Epidermal melanocyte (primary cell): ENCODE results near the gene MBNL3.
"Not testable (repeated sequence)": the region's sequence is repeated elsewhere in the genome, so short reads cannot be mapped to it uniquely, and the experiment has no call there.

Experiments used
- DNase-seq: peaks from one replicate; pipeline ENCODE4 v3.0.0; 2011; ENCODE audit warnings: low spot score; ENCODE audit not compliant: insufficient read length

Gene MBNL3

GRCh38 chrX:132378281-132378680, 110.6 kb downstream of the MBNL3 start:
- no peak for DNase-seq

- no peak for DNase-seq
Observed at GRCh38 chrX:132375941-132376340, 112.9 kb downstream of the MBNL3 start.

- DNase-seq: no peak
Observed at GRCh38 chrX:132373610-132374009, 115.2 kb downstream of the MBNL3 start.

DNA sequence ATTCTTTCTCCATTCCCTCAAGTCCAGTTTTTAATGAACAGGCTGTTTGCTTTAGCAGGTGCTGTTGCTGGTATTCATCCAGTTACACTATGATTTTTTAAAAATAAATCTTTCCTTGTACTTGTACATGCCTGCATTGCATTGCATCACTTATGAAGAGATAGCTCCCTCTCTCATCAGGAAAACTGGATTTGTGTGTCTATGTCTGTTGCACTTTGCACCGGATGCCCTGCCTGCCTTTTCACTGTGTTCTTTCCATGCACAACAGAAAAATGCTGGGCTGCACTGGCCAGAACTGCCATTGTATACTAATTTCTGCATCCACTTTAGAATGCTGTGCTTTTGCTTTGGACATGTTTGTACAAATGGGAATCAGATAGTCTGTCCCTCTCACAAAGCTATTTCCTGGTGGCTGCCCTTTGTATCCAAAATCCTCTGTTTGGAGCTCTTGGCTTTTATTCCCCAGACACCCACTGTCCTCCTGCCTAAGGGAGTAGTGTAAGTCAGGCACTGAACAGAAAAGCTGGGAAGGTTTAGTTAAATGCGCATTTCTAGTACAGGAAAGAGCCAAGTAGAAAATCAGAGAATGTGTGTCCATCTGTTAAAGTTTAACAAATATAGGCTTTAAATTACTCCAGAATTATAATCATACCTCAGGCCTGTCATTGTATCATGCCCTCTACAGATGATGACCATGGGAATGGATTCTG, 119.1 kb downstream of the MBNL3 start:
- no peak for DNase-seq

GRCh38 chrX:132367984-132368383, 120.9 kb downstream of the MBNL3 start:
- DNase-seq: no peak

GRCh38 chrX:132367314-132367713, 121.5 kb downstream of the MBNL3 start:
- DNase-seq: no peak

- no peak for DNase-seq
Observed at GRCh38 chrX:132365490-132365889, 123.3 kb downstream of the MBNL3 start.

DNA sequence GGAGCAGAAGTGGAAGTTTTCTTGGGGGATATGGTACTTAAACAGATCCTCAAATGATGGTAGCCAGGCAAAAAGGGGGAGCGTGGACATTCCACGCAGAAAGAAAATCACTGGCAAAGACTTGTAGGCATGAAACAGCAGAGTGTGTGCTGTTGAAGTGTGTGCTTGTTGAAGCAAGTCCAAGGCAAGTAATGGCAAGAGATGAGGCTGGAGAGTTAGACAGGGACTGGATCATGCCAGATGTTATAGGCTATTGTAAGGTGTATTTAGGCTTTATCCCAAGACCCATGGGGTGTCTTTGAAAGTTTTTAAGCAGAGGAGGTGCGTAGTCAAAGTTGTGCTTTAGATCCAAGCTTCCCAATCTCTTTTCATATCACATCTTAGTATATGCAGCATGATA, 124.5 kb downstream of the MBNL3 start:
- no peak for DNase-seq

- DNase-seq: no peak
Observed at GRCh38 chrX:132353430-132353829, 135.4 kb downstream of the MBNL3 start.

GRCh38 chrX:132336172-132336571, 152.7 kb downstream of the MBNL3 start:
- no peak for DNase-seq

DNA sequence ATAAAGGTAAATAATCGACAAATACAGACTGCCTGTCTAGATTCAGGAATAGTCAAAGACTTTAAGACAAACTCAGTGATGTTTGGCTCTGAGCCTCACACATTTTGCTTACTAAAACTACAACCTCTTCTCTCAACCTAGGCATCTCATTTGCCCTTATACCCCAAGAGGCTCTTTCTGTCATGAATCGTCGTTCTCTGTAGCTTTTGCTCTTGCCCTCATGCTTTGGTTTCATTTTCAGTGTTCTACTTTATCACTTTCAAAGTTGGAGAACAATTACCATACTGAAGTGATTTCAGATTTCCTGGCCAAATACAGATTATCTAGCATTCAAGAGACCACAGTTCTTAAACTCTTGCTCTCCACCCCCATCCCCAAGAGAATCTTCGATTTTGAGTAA, 155.5 kb downstream of the MBNL3 start:
- no peak for DNase-seq

GRCh38 chrX:132331532-132331931, 157.3 kb downstream of the MBNL3 start:
- no peak for DNase-seq

DNA sequence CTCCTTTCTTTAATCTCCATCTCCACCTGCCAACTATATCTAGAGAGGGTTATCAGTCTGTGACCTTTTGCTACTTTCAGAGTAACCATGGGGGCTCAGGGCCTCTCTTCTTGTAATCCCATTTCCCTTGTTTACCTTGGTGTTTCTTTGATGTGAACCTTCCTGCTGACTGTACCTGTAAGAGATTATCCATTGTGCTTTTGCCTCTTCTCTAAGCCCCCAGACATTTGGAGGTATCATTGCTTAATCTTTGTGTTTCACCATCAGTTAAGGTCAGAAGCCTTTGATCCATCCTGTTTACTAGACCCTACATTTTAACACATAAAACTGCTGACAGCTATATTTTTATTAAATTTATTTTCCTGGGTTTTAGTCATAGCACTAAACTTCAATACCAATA, 157.8 kb downstream of the MBNL3 start:
- no peak for DNase-seq

- no peak for DNase-seq
Observed at GRCh38 chrX:132330156-132330729, 158.6 kb downstream of the MBNL3 start.

- not testable (repeated sequence) for DNase-seq
Observed at GRCh38 chrX:132326960-132327359, 161.9 kb downstream of the MBNL3 start.
